ENCODE data around the gene ACVRL1. TPM values are rescaled to one million over a fixed set of nuclear protein-coding genes. Genes with fewer than 3 reads are reported as not detected.

The ACVRL1 gene
- polyA plus RNA-seq, 1 donor: 52.0 TPM

- no peak for DNase-seq
Observed at GRCh38 chr12:51970904-51971646, 63.8 kb downstream of the ACVRL1 start.

GRCh38 chr12:51971679-51972421, 64.5 kb downstream of the ACVRL1 start:
- DNase-seq: no peak

- no peak for DNase-seq
Observed at GRCh38 chr12:51972422-51972812, 65.1 kb downstream of the ACVRL1 start.

GRCh38 chr12:51972849-51973273, 65.6 kb downstream of the ACVRL1 start:
- DNase-seq: no peak

Other genes with a start within 250 kb of the ACVRL1 start
- 1.3 TPM for gene FIGNL2, start 58.8 kb upstream of the ACVRL1 start, polyA plus RNA-seq (ENCODE audit: insufficient read length)
- gene ANKRD33, start 19.4 kb upstream of the ACVRL1 start, polyA plus RNA-seq (ENCODE audit: insufficient read length): not detected
- 19.9 TPM for gene ACVR1B, start 44.2 kb downstream of the ACVRL1 start, polyA plus RNA-seq (ENCODE audit: insufficient read length)
- gene TAMALIN, start 99.4 kb downstream of the ACVRL1 start, polyA plus RNA-seq (ENCODE audit: insufficient read length): 20.7 TPM
- gene NR4A1, start 143.9 kb downstream of the ACVRL1 start, polyA plus RNA-seq (ENCODE audit: insufficient read length): 32.8 TPM
- 22.0 TPM for gene ATG101, start 162.5 kb downstream of the ACVRL1 start, polyA plus RNA-seq (ENCODE audit: insufficient read length)
- gene SMIM41, start 172.2 kb downstream of the ACVRL1 start, polyA plus RNA-seq (ENCODE audit: insufficient read length): not detected